ENCODE results near the gene MBOAT7. TPM values are rescaled to one million over a fixed set of nuclear protein-coding genes. Genes with fewer than 3 reads are reported as not detected.

The MBOAT7 gene
- polyA plus RNA-seq, 1 of the 3 experiments (the other 2 are of a cell fraction) = 80.8 TPM

DNA sequence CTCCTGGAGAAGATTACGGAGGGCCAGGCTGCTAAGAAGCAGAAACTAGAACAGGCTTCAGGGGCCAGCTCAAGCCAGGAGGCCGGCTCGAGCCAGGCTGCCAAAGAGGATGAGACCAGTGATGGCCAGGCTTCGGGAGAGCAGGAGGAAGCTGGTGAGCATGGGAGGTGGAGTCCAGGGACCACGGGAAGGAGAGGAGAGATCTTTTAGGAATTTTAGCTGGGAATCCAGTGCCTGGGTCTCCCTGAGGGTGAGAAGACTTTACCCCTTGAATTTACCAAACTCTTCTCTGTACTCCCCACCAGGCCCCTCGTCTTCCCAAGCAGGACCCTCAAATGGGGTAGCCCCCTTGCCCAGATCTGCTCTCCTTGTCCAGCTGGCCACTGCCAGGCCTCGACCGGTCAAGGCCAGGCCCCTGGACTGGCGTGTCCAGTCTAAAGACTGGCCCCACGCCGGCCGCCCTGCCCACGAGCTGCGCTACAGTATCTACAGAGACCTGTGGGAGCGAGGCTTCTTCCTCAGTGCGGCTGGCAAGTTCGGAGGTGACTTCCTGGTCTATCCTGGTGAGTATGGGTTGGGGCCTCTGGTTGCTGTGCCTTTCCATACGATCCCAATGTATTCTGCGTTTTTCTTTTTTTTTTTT, 2.6 kb upstream of the MBOAT7 start:
- 52% methylated on average over 13 of the region's 19 CpGs for WGBS (ENCODE audit: low lambda C conversion rate)
- H3F3A ChIP-seq (replicated peaks; ENCODE audit: insufficient read depth) = peaks cover 7% of the 10 kb centered on the region
- TF ChIP-seq GABPA (IDR thresholded peaks at IDR 0.05; ENCODE audit: low read depth) = no peak
- TF ChIP-seq RAD21 (IDR thresholded peaks at IDR 0.05; ENCODE audit: low read length) = no peak
- no peak for TF ChIP-seq TCF12 (IDR thresholded peaks at IDR 0.05)
- TF ChIP-seq IRF3 (IDR thresholded peaks at IDR 0.05; ENCODE audit: low read depth, low read length) = no peak
- ChIA-PET CTCF (interaction anchor here (1.2 to 1.5 kb wide), 2 partner anchors 13 to 22 kb away, joined by 3 to 6 read pairs; no protein-coding TSS in a partner anchor), POLR2A (interaction anchor here (0.6 to 4.1 kb wide), 3 partner anchors 9 to 76 kb away, joined by 3 to 50 read pairs (median 4); partner anchors contain the start of genes CNOT3, PRPF31, RPS9 and TFPT)
- no peaks in the 10 kb centered on the region for H3K9me2 ChIP-seq
- no peaks in the 10 kb centered on the region for H3K27me3 ChIP-seq (ENCODE audit: insufficient read depth)
- H3K79me2 ChIP-seq (ENCODE audit: insufficient read depth) = peaks cover 57% of the 10 kb centered on the region
- H3K9ac ChIP-seq = peak overlapping the region; percentile 78
- H3K27ac ChIP-seq (ENCODE audit: low read depth in 2 of 2, low read length in 1 of 2) = peak overlapping the region; percentile 96 to 97
- H3K9me3 ChIP-seq = no peaks in the 10 kb centered on the region
- H3K36me3 ChIP-seq (replicated peaks in 1 of 2; ENCODE audit: control insufficient read depth in 1 of 2, insufficient read depth in 2 of 2, low read length in 1 of 2) = peaks cover 14 to 28% of the 10 kb centered on the region in 2 experiments
- H2AFZ ChIP-seq (ENCODE audit: low read depth) = peak overlapping the region; percentile 96
- DNase-seq = no peak
- H3K4me3 ChIP-seq (ENCODE audit: low read depth in 2 of 2, low read length in 1 of 2) = peak overlapping the region; percentile 84 to 93
- no peaks in the 10 kb centered on the region for H4K20me1 ChIP-seq (ENCODE audit: insufficient read depth)
- H3K4me1 ChIP-seq (ENCODE audit: control insufficient read depth in 1 of 2, insufficient read depth in 2 of 2, low read depth in 1 of 2, low read length in 1 of 2) = peaks cover 0 to 15% of the 10 kb centered on the region in 2 experiments; a peak in 1 of 4 replicates
- H3K4me2 ChIP-seq = peak overlapping the region; percentile 100

DNA sequence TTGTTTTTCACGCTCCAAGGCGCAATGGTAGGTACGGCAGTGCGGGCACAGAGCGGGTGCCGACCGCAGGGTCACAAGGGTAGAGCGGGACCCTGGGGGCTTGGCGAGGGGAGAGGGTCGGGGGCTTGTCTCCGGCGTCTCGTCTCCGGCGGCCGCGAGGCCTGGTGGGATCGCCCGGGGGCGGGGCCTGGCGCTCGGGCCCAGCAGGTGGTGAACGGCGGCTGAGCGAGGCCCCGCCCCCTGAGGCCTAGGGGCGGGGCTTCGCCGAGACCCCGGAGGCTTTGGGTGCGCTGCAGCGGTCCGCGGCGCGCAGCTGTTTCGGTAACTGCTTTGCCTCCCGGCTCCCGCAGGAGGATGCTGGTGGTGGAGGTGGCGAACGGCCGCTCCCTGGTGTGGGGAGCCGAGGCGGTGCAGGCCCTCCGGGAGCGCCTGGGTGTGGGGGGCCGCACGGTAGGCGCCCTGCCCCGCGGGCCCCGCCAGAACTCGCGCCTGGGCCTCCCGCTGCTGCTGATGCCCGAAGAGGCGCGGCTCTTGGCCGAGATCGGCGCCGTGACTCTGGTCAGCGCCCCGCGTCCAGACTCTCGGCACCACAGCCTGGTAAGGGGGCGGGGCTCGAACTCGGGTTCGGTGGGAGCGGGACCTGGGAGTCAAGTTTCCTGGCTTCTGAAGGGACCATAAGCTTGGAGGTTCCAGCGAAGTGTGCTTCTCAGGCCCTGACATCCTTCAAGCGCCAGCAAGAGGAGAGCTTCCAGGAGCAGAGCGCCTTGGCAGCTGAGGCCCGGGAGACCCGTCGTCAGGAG, 1.8 kb upstream of the MBOAT7 start, which contains the start of gene TSEN34:
TSEN34 (plus strand) TSS at position 298 of the 800 bp plus-strand sequence; CDS start at position 355, 57 bp downstream.
- Histone ChIP-seq H3K9me3 (no peaks in the 10 kb centered on the region), H2AFZ (ENCODE audit: low read depth) (peak within 1 kb of the TSS; percentile 96), H3K4me3 (ENCODE audit: low read depth in 2 of 2, low read length in 1 of 2) (peak within 1 kb of the TSS; percentile 84 to 93), H3K4me1 (ENCODE audit: control insufficient read depth in 1 of 2, insufficient read depth in 2 of 2, low read depth in 1 of 2, low read length in 1 of 2) (peaks cover 0 to 15% of the 10 kb centered on the region in 2 experiments; a peak in 1 of 4 replicates), H3K4me2 (peak within 1 kb of the TSS; percentile 100), H4K20me1 (ENCODE audit: insufficient read depth) (no peaks in the 10 kb centered on the region), H3K27ac (ENCODE audit: low read depth in 2 of 2, low read length in 1 of 2) (peak within 1 kb of the TSS; percentile 96 to 97), H3K27me3 (ENCODE audit: insufficient read depth) (no peaks in the 10 kb centered on the region), H3F3A (replicated peaks; ENCODE audit: insufficient read depth) (peaks cover 7% of the 10 kb centered on the region), H3K9me2 (no peaks in the 10 kb centered on the region), H3K36me3 (replicated peaks in 1 of 2; ENCODE audit: control insufficient read depth in 1 of 2, insufficient read depth in 2 of 2, low read length in 1 of 2) (peaks cover 21 to 27% of the 10 kb centered on the region in 2 experiments), H3K79me2 (ENCODE audit: insufficient read depth) (peaks cover 65% of the 10 kb centered on the region), H3K9ac (peak within 1 kb of the TSS; percentile 78)
- 3% methylated on average over 17 of the region's 77 CpGs for WGBS (ENCODE audit: low lambda C conversion rate)
- POLR2A ChIA-PET = interaction anchor here (0.6 to 4.1 kb wide), 3 partner anchors 10 to 76 kb away, joined by 3 to 50 read pairs (median 4); partner anchors contain the start of genes CNOT3, PRPF31, RPS9 and TFPT
- TF ChIP-seq ZBTB33 (IDR thresholded peaks at IDR 0.05; ENCODE audit: borderline replicate concordance, low read depth) = no peak
- no peak for TF ChIP-seq EZH2phosphoT487 (IDR thresholded peaks at IDR 0.05; ENCODE audit: borderline replicate concordance, low read depth)
- no peak for TF ChIP-seq FOXJ3 (CRISPR knock-in tag; IDR thresholded peaks at IDR 0.05)
- TF ChIP-seq RFX5 (IDR thresholded peaks at IDR 0.05; ENCODE audit: low read length) = 0 out of 2 replicates have a peak, but pooled peaks have one; percentile 4
- no peak; the same call in 1 of the 2 replicates for TF ChIP-seq MXI1 (IDR thresholded peaks at IDR 0.05; ENCODE audit: low read depth, low read length)
- TF ChIP-seq SIN3A (IDR thresholded peaks at IDR 0.05; ENCODE audit: borderline replicate concordance, low read depth, low read length) = no peak
- no peak for TF ChIP-seq RXRA (IDR thresholded peaks at IDR 0.05; ENCODE audit: borderline replicate concordance, low read depth)
- peak; percentile 26; the same call in 1 of the 2 replicates for TF ChIP-seq MAX (IDR thresholded peaks at IDR 0.05; ENCODE audit: low read depth)
- no peak for TF ChIP-seq GABPA (IDR thresholded peaks at IDR 0.05; ENCODE audit: low read depth)
- TF ChIP-seq GATA2 (CRISPR knock-in tag; IDR thresholded peaks at IDR 0.05) = no peak
- TF ChIP-seq, protein P1, sequence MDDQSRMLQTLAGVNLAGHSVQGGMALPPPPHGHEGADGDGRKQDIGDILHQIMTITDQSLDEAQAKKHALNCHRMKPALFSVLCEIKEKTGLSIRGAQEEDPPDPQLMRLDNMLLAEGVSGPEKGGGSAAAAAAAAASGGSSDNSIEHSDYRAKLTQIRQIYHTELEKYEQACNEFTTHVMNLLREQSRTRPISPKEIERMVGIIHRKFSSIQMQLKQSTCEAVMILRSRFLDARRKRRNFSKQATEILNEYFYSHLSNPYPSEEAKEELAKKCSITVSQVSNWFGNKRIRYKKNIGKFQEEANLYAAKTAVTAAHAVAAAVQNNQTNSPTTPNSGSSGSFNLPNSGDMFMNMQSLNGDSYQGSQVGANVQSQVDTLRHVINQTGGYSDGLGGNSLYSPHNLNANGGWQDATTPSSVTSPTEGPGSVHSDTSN (IDR thresholded peaks at IDR 0.05) = peak; percentile 13; the same call in 1 of the 2 replicates
- no peak for TF ChIP-seq ELF1 (IDR thresholded peaks at IDR 0.05)
- TF ChIP-seq YY1 (IDR thresholded peaks at IDR 0.05; ENCODE audit: low read depth) = no peak
- no peak for TF ChIP-seq NFIC (IDR thresholded peaks at IDR 0.05; ENCODE audit: borderline replicate concordance)
- TF ChIP-seq POLR2AphosphoS5 (IDR thresholded peaks at IDR 0.05; ENCODE audit: low read depth, low read length) = peak; percentile 56
- no peak for TF ChIP-seq TAF1 (IDR thresholded peaks at IDR 0.05; ENCODE audit: borderline replicate concordance, low read depth, low read length)
- DNase-seq = peak; percentile 90
- CTCF ChIA-PET = interaction anchor here (1.2 to 1.5 kb wide), 2 partner anchors 14 to 21 kb away, joined by 3 to 6 read pairs; no protein-coding TSS in a partner anchor

All from SK-N-SH (cell line).